Anterior cingulate cortex (tissue), 58 donors: ENCODE measurements around the gene EFCAB6.
A peak's percentile ranks its signal among the peaks of the same experiment; 100 is the strongest.
"Not testable (repeated sequence)": the region's sequence is repeated elsewhere in the genome, so short reads cannot be mapped to it uniquely, and the experiment has no call there.

Experiments
- DNase-seq, 58 donors: peaks; one replicate each; lab custom pipeline; 2025; lab: John Stamatoyannopoulos, UW

The EFCAB6 gene

GRCh38 chr22:43656581-43656980 lies 155.5 kb downstream of the EFCAB6 start:
- DNase-seq: not testable (repeated sequence)

- DNase-seq: no peak
Observed at GRCh38 chr22:43654271-43654670, 157.8 kb downstream of the EFCAB6 start.

GRCh38 chr22:43652845-43653244 lies 159.3 kb downstream of the EFCAB6 start:
- no peak for DNase-seq

- DNase-seq: peak in 43 of 58 donors; percentile 4 to 67 (median 29)
Observed at GRCh38 chr22:43643387-43643786, 168.7 kb downstream of the EFCAB6 start.

GRCh38 chr22:43642319-43643206 lies 169.5 kb downstream of the EFCAB6 start:
- DNase-seq: no peak

GRCh38 chr22:43639228-43639948 lies 172.7 kb downstream of the EFCAB6 start:
- DNase-seq: no peak

GRCh38 chr22:43637275-43638260 lies 174.5 kb downstream of the EFCAB6 start:
- DNase-seq: no peak

- DNase-seq: no peak
Observed at GRCh38 chr22:43636086-43636485, 176.0 kb downstream of the EFCAB6 start.

GRCh38 chr22:43635101-43635500 lies 177.0 kb downstream of the EFCAB6 start:
- no peak for DNase-seq

- no peak for DNase-seq
Observed at GRCh38 chr22:43634316-43634715, 177.8 kb downstream of the EFCAB6 start.

- no peak for DNase-seq
Observed at GRCh38 chr22:43633631-43634285, 178.3 kb downstream of the EFCAB6 start.

- no peak for DNase-seq
Observed at GRCh38 chr22:43631846-43632245, 180.3 kb downstream of the EFCAB6 start.

GRCh38 chr22:43631201-43631600 lies 180.9 kb downstream of the EFCAB6 start:
- DNase-seq: no peak

GRCh38 chr22:43630451-43630850 lies 181.7 kb downstream of the EFCAB6 start:
- DNase-seq: no peak

GRCh38 chr22:43628250-43628649 lies 183.9 kb downstream of the EFCAB6 start:
- no peak for DNase-seq

GRCh38 chr22:43627485-43628213 lies 184.5 kb downstream of the EFCAB6 start:
- DNase-seq: no peak

- no peak for DNase-seq
Observed at GRCh38 chr22:43625242-43625641, 186.9 kb downstream of the EFCAB6 start.

- DNase-seq: no peak
Observed at GRCh38 chr22:43624144-43624998, 187.7 kb downstream of the EFCAB6 start.
